Endodermal cell (in vitro differentiated cells): ENCODE data around the gene EDN2. TPM values are rescaled to one million over a fixed set of nuclear protein-coding genes. Genes with fewer than 3 reads are reported as not detected.

ENCODE experiments used
- DNase-seq: peaks from one replicate; pipeline ENCODE4 v3.0.0-alpha.2; 2017
- H3K27ac ChIP-seq: 2 replicates; pipeline ENCODE4 v1.5.1; 2013; ENCODE audit warnings: mild to moderate bottlenecking, low read depth, low read length, moderate library complexity
- H3K27me3 ChIP-seq: 2 replicates; pipeline ENCODE4 v1.6.1; 2013; ENCODE audit warnings: mild to moderate bottlenecking, low read length, moderate library complexity; ENCODE audit not compliant: insufficient read depth, control insufficient read depth, poor library complexity, severe bottlenecking
- H3K36me3 ChIP-seq: 2 replicates; pipeline ENCODE4 v1.7.0; 2013; ENCODE audit warnings: mild to moderate bottlenecking, low read length, moderate library complexity; ENCODE audit not compliant: control insufficient read depth, insufficient read depth
- H3K4me1 ChIP-seq: one replicate; pipeline ENCODE4 v1.7.0; 2013; ENCODE audit warnings: low read length; ENCODE audit not compliant: control insufficient read depth, insufficient read depth
- H3K4me3 ChIP-seq: 2 replicates; pipeline ENCODE4 v1.5.1; 2013; ENCODE audit warnings: mild to moderate bottlenecking, low read length, moderate library complexity
- H3K9ac ChIP-seq: 2 replicates; pipeline ENCODE4 v1.6.1; 2013; ENCODE audit warnings: mild to moderate bottlenecking, low read length, moderate library complexity; ENCODE audit not compliant: poor library complexity, severe bottlenecking; ENCODE audit errors: extremely low read depth
- H3K9me3 ChIP-seq: 2 replicates; pipeline ENCODE4 v1.6.1; 2013; ENCODE audit warnings: mild to moderate bottlenecking, low read length, moderate library complexity; ENCODE audit not compliant: control insufficient read depth
- H3K27ac Mint-ChIP-seq: 2 replicates; pipeline ENCODE4 v1.8.0; 2020; ENCODE audit warnings: mixed read lengths
- H3K27me3 Mint-ChIP-seq: 2 replicates; pipeline ENCODE4 v1.8.0; 2021; ENCODE audit warnings: mild to moderate bottlenecking, mixed read lengths; ENCODE audit not compliant: insufficient read depth
- H3K36me3 Mint-ChIP-seq: 2 replicates; pipeline ENCODE4 v1.8.0; 2020; ENCODE audit warnings: low read depth, mixed read lengths
- H3K4me1 Mint-ChIP-seq: 2 replicates; pipeline ENCODE4 v1.8.0; 2020; ENCODE audit warnings: mixed read lengths
- H3K4me3 Mint-ChIP-seq: 2 replicates; pipeline ENCODE4 v1.8.0; 2020; ENCODE audit warnings: mild to moderate bottlenecking, moderate library complexity, mixed read lengths
- H3K9me3 Mint-ChIP-seq: 2 replicates; pipeline ENCODE4 v1.8.0; 2020; ENCODE audit warnings: mild to moderate bottlenecking, mixed read lengths
- WGBS, 2 experiments: methylation state at CpG; one replicate each; pipeline versions ENCODE4 v1.1.5 to v1.1.7; 2013; ENCODE audit warnings: missing lambda C conversion rate in 2 of 2, mixed read lengths in 1 of 2; ENCODE audit not compliant: insufficient coverage in 1 of 2, insufficient read length in 1 of 2; 5-methylcytosine and 5-hydroxymethylcytosine counted together
- total RNA-seq, 2 donors: library from RNA; stranded (reverse); fragmentation: NEBNext Ultra II Directional in 1 of 2; extraction: Animal tissue kit (Norgen Biotek cat#: 25700) in 1 of 2; gene quantifications; 2 replicates in 1 of 2; 3 replicates in 1 of 2; pipeline ENCODE4 v1.2.1, GENCODE V29; 2021
- TF ChIP-seq, protein P1 (sequence below): fragments of 200-600 bp; sonication (generic); conservative IDR thresholded peaks from 2 replicates; pipeline ENCODE4 v1.5.0; 2021; ENCODE audit warnings: antibody characterized with exemption, mild to moderate bottlenecking

The EDN2 gene
- total RNA-seq, 2 donors from 2014 or later: not detected

DNA sequence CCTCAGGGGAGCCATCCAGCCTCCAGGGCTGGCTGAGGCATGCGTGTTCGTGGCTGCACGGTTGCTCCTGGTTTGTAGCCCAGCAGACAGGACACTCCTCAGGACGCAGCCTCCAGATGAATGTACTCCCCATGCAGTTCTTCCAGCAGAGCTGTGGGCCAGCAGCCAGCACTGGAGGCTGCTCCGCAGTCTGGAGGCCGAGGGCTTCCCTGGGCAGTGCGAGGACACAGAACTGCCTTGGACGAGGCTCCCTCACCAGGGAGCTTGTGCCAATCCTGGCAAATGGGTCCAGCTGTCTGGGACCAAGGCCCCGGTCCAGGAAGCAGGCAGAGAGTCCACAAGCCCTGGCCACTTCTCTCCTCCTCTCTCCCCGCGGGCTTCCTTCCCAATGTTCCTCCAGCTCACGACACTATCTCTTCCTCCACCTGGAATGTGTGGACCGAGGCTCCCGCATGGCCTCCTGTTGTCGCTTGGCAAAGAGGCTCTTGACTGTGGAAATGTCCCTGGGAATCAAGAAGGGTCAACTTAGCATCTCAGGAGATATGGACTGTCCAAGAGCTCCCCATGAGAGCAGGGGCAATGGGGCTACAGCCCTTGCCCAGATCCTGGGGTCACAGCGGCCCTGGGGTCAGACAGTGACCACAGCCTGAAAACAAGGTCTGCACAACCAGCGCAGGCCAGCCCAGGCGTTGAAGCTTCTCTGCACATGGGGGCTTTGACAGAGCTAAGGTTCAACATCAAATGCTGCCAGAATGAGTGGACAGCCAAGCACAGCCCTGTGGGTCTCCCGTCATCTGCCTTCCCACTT lies 5.3 kb downstream of the EDN2 start:
- TF ChIP-seq, protein P1, sequence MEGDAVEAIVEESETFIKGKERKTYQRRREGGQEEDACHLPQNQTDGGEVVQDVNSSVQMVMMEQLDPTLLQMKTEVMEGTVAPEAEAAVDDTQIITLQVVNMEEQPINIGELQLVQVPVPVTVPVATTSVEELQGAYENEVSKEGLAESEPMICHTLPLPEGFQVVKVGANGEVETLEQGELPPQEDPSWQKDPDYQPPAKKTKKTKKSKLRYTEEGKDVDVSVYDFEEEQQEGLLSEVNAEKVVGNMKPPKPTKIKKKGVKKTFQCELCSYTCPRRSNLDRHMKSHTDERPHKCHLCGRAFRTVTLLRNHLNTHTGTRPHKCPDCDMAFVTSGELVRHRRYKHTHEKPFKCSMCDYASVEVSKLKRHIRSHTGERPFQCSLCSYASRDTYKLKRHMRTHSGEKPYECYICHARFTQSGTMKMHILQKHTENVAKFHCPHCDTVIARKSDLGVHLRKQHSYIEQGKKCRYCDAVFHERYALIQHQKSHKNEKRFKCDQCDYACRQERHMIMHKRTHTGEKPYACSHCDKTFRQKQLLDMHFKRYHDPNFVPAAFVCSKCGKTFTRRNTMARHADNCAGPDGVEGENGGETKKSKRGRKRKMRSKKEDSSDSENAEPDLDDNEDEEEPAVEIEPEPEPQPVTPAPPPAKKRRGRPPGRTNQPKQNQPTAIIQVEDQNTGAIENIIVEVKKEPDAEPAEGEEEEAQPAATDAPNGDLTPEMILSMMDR: no peak
- H3K9ac ChIP-seq: no peak overlapping the region
- H3K4me1 Mint-ChIP-seq: peaks cover 5% of the 10 kb centered on the region
- 93 to 98% methylated on average over 15 to 19 of the region's 19 CpGs for WGBS, 2 experiments
- H3K36me3 ChIP-seq: no peaks in the 10 kb centered on the region
- H3K27me3 ChIP-seq: no peaks in the 10 kb centered on the region
- H3K9me3 Mint-ChIP-seq: no peaks in the 10 kb centered on the region
- DNase-seq: no peak
- no peaks in the 10 kb centered on the region for H3K9me3 ChIP-seq
- no peaks in the 10 kb centered on the region for H3K4me1 ChIP-seq
- no peak overlapping the region for H3K4me3 Mint-ChIP-seq
- no peaks in the 10 kb centered on the region for H3K36me3 Mint-ChIP-seq
- H3K27ac Mint-ChIP-seq: no peak overlapping the region
- H3K4me3 ChIP-seq: no peak overlapping the region
- no peak overlapping the region for H3K27ac ChIP-seq
- H3K27me3 Mint-ChIP-seq: peaks cover 2% of the 10 kb centered on the region

DNA sequence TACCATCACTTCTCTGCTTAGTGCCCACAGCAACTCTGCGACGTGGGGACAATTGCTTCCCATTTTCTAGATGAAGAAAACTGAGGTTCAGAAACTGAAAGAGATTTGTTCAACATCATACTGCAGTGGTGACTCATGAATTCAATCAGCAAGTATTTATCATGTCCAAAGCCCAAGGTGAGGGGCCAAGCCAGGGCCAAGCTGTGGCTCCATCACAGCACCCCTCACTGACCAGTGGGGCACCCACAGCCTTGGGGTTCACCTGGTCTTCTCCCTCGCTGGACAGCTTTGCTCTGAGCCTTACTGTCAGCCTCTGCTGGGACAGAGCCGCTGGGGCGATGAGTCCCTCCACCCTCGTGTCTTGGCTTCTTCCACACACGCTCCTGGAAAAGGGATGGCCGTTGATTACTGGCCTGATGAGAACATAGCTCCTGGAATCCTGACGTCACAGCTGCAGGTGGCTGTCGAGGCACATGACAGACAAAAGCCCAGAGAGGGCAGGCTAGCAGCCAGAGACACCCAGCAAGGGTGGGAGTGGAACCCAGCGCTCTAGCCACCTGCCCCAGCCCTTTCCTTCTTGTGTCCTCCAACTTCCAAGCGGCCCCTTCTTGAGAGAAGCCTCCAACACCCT lies 6.2 kb downstream of the EDN2 start:
- peaks cover 4% of the 10 kb centered on the region for H3K4me1 Mint-ChIP-seq
- TF ChIP-seq, protein P1: no peak
- H3K4me3 Mint-ChIP-seq: no peak overlapping the region
- Histone ChIP-seq H3K9ac (no peak overlapping the region), H3K27ac (no peak overlapping the region), H3K4me3 (no peak overlapping the region), H3K9me3 (no peaks in the 10 kb centered on the region), H3K27me3 (no peaks in the 10 kb centered on the region), H3K4me1 (no peaks in the 10 kb centered on the region), H3K36me3 (no peaks in the 10 kb centered on the region)
- H3K27ac Mint-ChIP-seq: peak overlapping the region; percentile 39
- H3K9me3 Mint-ChIP-seq: no peaks in the 10 kb centered on the region
- 89 to 92% methylated on average over 10 to 12 of the region's 12 CpGs for WGBS, 2 experiments
- DNase-seq: no peak
- H3K36me3 Mint-ChIP-seq: no peaks in the 10 kb centered on the region
- peaks cover 2% of the 10 kb centered on the region for H3K27me3 Mint-ChIP-seq

DNA sequence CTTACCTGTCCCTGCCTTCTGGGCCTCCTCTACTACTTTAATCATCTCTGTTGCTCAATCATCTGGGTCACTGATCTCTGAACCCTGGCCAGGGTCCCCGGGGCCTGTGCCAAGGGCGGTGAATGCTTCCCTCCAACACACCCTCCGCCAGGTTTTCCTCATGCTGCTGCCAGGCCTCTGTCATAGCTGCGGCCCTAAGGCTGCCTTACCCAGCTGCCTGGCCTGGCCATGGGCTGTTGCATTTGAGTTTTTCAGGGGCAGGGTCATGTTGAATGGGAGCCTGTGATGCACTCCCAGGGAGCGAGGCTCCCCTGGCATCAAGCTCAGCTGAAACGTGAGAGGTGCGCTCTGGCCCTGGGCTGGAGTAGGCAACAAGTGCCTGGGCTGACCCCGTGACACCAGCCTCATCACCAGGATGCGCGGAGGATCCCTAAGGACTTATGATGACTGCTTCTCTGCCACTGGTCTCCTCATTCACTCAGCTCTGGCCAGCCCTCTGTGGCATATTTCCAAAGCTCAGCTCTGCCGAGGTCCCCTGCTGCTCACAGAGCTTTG lies 7.6 kb downstream of the EDN2 start:
- no peaks in the 10 kb centered on the region for H3K9me3 ChIP-seq
- H3K4me1 ChIP-seq: no peaks in the 10 kb centered on the region
- H3K36me3 ChIP-seq: no peaks in the 10 kb centered on the region
- H3K9ac ChIP-seq: no peak overlapping the region
- no peaks in the 10 kb centered on the region for H3K27me3 ChIP-seq
- 91 to 96% methylated on average over 9 to 11 of the region's 11 CpGs for WGBS, 2 experiments
- TF ChIP-seq, protein P1: no peak
- DNase-seq: no peak
- no peaks in the 10 kb centered on the region for H3K9me3 Mint-ChIP-seq
- H3K27ac ChIP-seq: no peak overlapping the region
- no peak overlapping the region for H3K4me3 ChIP-seq
- H3K36me3 Mint-ChIP-seq: no peaks in the 10 kb centered on the region
- no peak overlapping the region for H3K4me3 Mint-ChIP-seq
- peaks cover 2% of the 10 kb centered on the region for H3K27me3 Mint-ChIP-seq
- H3K27ac Mint-ChIP-seq: no peak overlapping the region
- H3K4me1 Mint-ChIP-seq: no peaks in the 10 kb centered on the region
